Esophagus (tissue), 2 donors: ENCODE data around the gene RNASE8. TPM values are rescaled to one million over a fixed set of nuclear protein-coding genes. Genes with fewer than 3 reads are reported as not detected.
"Not testable (repeated sequence)": the region's sequence is repeated elsewhere in the genome, so short reads cannot be mapped to it uniquely, and the experiment has no call there.

ENCODE experiments used
- H3K27ac ChIP-seq, 2 donors: one replicate each; pipeline ENCODE4 v1.5.1; 2013; ENCODE audit warnings: low read depth in 2 of 2, mild to moderate bottlenecking in 2 of 2, inconsistent platforms in 1 of 2, low read length in 1 of 2, moderate library complexity in 1 of 2
- H3K27me3 ChIP-seq, 2 donors: one replicate each; pipeline ENCODE4 v1.6.1; 2013; ENCODE audit warnings: low read length in 2 of 2, control low read depth in 1 of 2, mild to moderate bottlenecking in 1 of 2; ENCODE audit not compliant: insufficient read depth in 2 of 2, control insufficient read depth in 1 of 2
- H3K36me3 ChIP-seq, 2 donors: one replicate each; pipeline ENCODE4 v1.6.1; 2013; ENCODE audit warnings: low read length in 1 of 2; ENCODE audit not compliant: control insufficient read depth in 2 of 2, insufficient read depth in 2 of 2
- H3K4me1 ChIP-seq, 2 donors: one replicate each; pipeline ENCODE4 v1.6.1; 2013; ENCODE audit warnings: low read length in 1 of 2; ENCODE audit not compliant: control insufficient read depth in 2 of 2, insufficient read depth in 2 of 2
- H3K4me3 ChIP-seq, 2 donors: one replicate each; pipeline ENCODE4 v1.5.1; 2013; ENCODE audit warnings: low read length in 2 of 2, mild to moderate bottlenecking in 2 of 2, low read depth in 1 of 2, moderate library complexity in 1 of 2
- H3K9me3 ChIP-seq, 2 donors: one replicate each; pipeline ENCODE4 v1.6.1; 2013; ENCODE audit warnings: mild to moderate bottlenecking in 2 of 2, low read depth in 1 of 2, low read length in 1 of 2, moderate library complexity in 1 of 2; ENCODE audit not compliant: control insufficient read depth in 2 of 2, insufficient read depth in 1 of 2
- WGBS, 2 donors: extraction: QIAGEN DNeasy Blood & Tissue Kit; methylation state at CpG; one replicate each; pipeline ENCODE4 v1.1.7; 2013; 5-methylcytosine and 5-hydroxymethylcytosine counted together
- polyA plus RNA-seq, 2 donors: library from polyadenylated mRNA; stranded (reverse); fragments of 200-250 nt; gene quantifications; one replicate each; pipeline ENCODE4 v1.2.3, GENCODE V29; 2013
- donor health status: healthy with polysubstance abuse.
- donor health status: Bipolar disorder and iron deficiency.

RNASE8 gene
- polyA plus RNA-seq, 2 donors, result not detected

DNA sequence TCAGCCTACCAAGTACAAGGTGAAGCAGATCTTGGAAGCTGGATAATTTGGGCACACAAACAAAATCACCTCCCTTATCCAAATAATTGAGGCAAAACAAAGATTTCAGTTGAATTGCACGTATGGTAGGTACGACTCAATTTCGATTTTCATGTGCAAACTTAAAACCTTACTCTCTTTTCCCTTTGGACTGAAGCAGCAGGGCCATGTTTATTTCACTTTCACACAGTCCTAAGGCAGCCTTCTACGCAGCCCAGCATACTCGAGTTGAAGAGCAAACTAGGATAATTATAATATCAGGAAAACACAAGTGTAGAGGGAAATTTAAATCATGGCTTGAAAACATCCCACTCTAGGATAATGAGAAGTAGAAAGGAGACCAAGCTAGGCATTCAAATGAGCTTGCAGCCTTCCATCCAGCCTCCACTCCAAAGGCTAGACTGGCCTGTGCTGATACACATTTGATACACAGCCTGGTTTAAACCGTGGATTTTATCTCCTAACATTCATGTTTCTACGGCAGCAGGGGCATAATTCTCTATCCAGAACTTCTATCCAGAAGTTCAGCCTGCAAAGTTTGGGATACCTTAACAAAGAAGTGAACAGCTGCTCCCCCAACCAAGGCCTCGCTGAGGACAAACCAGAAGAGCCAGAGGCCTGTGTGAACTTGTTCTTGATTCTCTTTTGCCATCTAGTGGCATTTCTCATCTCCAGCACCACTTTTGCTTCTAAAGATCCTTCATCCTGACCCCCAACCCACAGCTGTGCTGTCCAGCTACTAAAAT is 17.8 kb upstream of the RNASE8 start:
- Histone ChIP-seq H3K9me3 (no peaks in the 10 kb centered on the region), H3K4me1 (peaks cover 0 to 21% of the 10 kb centered on the region in 2 donors), H3K4me3 (no peak overlapping the region), H3K27ac (peak overlapping the region; percentile 80 to 83), H3K36me3 (no peaks in the 10 kb centered on the region), H3K27me3 (no peaks in the 10 kb centered on the region)
- WGBS, 2 donors, result 35 to 42% methylated on average over 8 of the region's 8 CpGs

DNA sequence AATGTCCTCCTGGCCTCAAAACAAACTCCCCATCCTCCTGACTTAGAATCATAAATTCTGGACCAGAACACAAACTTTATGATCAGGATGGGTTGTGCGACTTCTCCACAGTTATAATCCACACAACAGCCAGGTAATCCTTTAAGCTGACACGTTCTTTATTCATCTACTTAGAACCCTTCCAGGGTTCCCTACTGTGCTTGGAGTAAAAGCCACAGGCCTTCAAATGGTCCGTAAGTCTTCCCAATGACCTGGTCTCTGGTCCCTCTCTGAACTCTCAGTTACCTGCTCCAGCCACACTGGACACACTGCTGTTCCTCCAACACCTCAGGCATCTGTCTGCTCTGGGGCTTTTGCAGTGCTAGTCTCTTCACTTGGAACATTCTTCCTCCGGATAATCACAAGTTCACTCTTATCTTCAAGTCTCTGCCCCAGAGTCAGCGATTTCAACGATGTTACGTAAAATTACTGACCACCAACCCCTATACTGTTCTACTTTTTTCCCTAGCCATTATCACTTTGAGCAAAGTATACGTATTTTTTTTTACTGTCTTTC is 17.2 kb upstream of the RNASE8 start:
- H3K4me3 ChIP-seq, result no peak overlapping the region
- H3K27me3 ChIP-seq, result no peaks in the 10 kb centered on the region
- H3K36me3 ChIP-seq, result no peaks in the 10 kb centered on the region
- peaks cover 0 to 21% of the 10 kb centered on the region in 2 donors for H3K4me1 ChIP-seq
- H3K27ac ChIP-seq, result peak overlapping the region in 1 of 2 donors; percentile 13
- WGBS, 2 donors, result 64 to 70% methylated on average over 8 of the region's 8 CpGs
- H3K9me3 ChIP-seq, result no peaks in the 10 kb centered on the region

DNA sequence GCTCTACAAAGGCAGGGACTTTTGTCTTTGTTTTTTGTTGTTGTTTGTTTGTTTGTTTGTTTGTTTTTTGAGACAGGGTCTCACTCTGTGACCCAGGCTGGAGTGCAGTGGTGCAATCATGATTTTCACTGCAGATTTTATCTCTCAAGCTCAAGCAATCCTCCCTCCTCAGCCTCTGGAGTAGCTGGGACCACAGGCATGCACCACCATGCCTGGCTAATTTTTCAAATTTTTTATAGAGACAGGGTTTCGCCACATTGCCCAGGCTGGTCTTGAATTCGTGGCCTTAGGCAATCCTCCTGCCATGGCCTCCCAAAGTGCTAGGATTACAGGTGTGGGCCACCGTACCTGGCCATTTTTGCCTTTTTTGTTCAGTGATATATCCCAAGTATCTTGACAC is 16.7 kb upstream of the RNASE8 start:
- H3K4me3 ChIP-seq, H3K36me3 ChIP-seq, H3K27me3 ChIP-seq, H3K9me3 ChIP-seq, H3K27ac ChIP-seq: not testable (repeated sequence)
- 71 to 75% methylated on average over 3 of the region's 3 CpGs for WGBS, 2 donors
- H3K4me1 ChIP-seq, result peaks cover 0 to 21% of the 10 kb centered on the region in 2 donors

DNA sequence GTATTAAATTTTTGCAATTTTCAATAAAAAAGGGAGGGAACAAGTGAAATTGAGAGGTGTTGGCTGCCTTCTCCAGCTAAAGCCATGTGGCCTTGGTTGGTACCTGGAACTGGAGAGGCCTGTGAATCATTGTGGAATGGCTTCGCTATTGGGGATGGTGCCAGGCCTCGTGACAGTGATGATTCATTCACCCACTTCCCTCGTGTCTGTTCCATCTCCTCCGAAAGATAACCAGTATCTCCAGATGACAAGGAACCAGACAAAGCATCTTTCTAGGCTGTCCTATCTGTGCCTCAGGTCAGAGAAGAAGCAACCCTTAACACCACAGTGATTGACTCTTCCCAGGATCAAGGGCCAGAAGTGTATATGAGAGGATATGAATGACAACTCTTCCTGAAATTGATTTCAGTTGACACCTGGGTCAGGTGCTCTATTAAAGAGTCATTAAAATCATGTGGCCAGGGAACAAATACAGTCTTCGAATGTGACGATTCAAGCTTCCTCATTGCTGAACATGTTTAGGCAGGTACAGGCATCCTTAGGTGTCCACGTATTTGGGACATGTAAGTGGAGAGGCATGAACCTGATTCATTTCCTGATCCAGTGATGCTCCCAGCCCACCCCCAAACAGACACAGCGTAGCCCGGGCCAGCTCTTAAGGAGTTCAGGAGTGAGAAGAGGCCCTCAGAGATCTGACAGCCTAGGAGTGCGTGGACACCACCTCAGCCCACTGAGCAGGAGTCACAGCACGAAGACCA is 15.8 kb upstream of the RNASE8 start, which contains the start of gene RNASE7:
Gene RNASE7, plus strand, starts transcription at position 687 of the 758 bp plus-strand sequence. CDS start 631 bp downstream, outside the sequence.
- 54 to 65% methylated on average over 11 of the region's 11 CpGs for WGBS, 2 donors
- Histone ChIP-seq H3K27ac (peak within 1 kb of the TSS; percentile 32 to 75), H3K4me1 (peaks cover 0 to 18% of the 10 kb centered on the region in 2 donors), H3K27me3 (no peaks in the 10 kb centered on the region), H3K36me3 (no peaks in the 10 kb centered on the region), H3K9me3 (no peaks in the 10 kb centered on the region), H3K4me3 (peak within 1 kb of the TSS; percentile 24 to 32)

DNA sequence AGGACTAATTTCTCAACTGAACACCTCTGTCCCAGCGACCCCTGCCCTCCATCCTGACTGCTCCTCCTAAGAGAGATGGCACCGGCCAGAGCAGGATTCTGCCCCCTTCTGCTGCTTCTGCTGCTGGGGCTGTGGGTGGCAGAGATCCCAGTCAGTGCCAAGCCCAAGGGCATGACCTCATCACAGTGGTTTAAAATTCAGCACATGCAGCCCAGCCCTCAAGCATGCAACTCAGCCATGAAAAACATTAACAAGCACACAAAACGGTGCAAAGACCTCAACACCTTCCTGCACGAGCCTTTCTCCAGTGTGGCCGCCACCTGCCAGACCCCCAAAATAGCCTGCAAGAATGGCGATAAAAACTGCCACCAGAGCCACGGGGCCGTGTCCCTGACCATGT is 14.7 kb upstream of the RNASE8 start:
- Histone ChIP-seq H3K9me3 (no peaks in the 10 kb centered on the region), H3K4me1 (peaks cover 0 to 18% of the 10 kb centered on the region in 2 donors), H3K4me3 (peak overlapping the region; percentile 5 to 24), H3K27me3 (no peaks in the 10 kb centered on the region), H3K36me3 (no peaks in the 10 kb centered on the region), H3K27ac (peak overlapping the region in 1 of 2 donors; percentile 61)
- 56 to 57% methylated on average over 8 of the region's 8 CpGs for WGBS, 2 donors

DNA sequence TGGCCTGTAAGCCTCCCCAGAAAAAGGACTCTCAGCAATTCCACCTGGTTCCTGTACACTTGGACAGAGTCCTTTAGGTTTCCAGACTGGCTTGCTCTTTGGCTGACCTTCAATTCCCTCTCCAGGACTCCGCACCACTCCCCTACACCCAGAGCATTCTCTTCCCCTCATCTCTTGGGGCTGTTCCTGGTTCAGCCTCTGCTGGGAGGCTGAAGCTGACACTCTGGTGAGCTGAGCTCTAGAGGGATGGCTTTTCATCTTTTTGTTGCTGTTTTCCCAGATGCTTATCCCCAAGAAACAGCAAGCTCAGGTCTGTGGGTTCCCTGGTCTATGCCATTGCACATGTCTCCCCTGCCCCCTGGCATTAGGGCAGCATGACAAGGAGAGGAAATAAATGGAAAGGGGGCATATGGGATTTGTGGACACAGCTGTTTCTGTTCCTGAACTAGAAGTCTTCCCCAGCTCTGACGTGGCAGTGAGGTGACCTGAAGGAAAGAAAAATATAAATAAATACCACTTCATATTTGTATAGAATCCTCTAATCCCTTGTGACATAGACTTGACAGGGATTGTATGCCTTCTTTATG is 14.1 kb upstream of the RNASE8 start:
- WGBS, 2 donors, result 44 to 48% methylated on average over 2 of the region's 2 CpGs
- no peaks in the 10 kb centered on the region for H3K27me3 ChIP-seq
- no peaks in the 10 kb centered on the region for H3K9me3 ChIP-seq
- no peaks in the 10 kb centered on the region for H3K36me3 ChIP-seq
- H3K4me1 ChIP-seq, result peaks cover 0 to 18% of the 10 kb centered on the region in 2 donors
- H3K4me3 ChIP-seq, result peak overlapping the region; percentile 17 to 24
- peak overlapping the region in 1 of 2 donors; percentile 69 for H3K27ac ChIP-seq

DNA sequence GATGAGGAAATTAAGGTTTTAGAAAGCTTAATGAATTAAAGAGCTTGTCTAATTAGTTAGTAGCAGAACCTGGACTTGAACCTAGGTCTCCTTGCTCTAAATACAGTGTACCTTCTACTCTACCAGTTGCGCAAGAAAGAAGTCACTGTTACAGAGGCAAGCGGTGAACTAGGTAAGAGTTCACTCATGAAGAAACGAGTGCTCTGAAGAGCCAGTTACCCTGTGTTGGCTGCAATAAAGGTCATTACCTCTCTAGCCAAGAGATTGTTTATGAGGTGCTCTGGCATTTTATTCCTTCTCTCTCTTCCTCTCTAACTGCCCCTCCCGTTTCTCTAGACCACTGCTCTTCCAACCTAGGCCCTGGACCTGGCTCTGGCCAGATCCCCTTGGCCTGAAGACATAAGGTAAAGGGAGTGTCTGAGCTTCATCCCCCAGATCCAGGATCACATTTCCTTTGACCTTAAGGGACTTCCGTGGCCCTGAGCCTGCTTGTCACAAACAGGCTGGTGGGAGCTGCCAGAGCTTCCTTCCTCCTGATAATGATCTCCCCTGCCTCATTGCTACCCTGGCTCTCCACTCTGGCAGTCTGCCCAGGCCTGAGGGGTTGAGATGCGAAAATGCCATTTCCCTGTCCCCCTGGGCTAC is 13.5 kb upstream of the RNASE8 start:
- Histone ChIP-seq H3K27me3 (no peaks in the 10 kb centered on the region), H3K36me3 (no peaks in the 10 kb centered on the region), H3K4me1 (peaks cover 0 to 16% of the 10 kb centered on the region in 2 donors), H3K4me3 (no peak overlapping the region), H3K9me3 (no peaks in the 10 kb centered on the region), H3K27ac (no peak overlapping the region)
- 46 to 56% methylated on average over 6 of the region's 6 CpGs for WGBS, 2 donors

DNA sequence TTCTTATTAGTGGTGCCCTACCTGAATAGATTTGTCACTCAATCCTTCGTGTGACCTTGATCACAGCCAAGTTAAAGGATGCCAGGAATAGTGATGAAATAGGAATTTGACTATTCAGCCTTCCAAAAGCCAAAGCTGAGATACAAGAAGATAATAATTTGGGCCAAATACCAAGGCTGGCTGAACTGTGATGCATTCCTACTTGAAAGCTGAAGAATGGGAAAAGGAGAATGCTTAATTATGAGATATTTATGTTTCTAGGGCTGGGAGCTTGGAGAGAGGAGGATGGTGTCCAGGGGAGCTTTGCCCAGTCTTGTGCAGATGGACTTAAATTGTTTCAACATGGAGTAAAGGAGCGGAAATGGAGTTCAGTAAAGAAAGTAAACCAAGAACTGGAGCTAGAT is 10.2 kb upstream of the RNASE8 start:
- no peaks in the 10 kb centered on the region for H3K36me3 ChIP-seq
- no peak overlapping the region for H3K27ac ChIP-seq
- H3K4me1 ChIP-seq, result peaks cover 0 to 11% of the 10 kb centered on the region in 2 donors
- H3K4me3 ChIP-seq, result no peak overlapping the region
- 41 to 55% methylated on average over 2 of the region's 2 CpGs for WGBS, 2 donors
- H3K27me3 ChIP-seq, result no peaks in the 10 kb centered on the region
- no peaks in the 10 kb centered on the region for H3K9me3 ChIP-seq

DNA sequence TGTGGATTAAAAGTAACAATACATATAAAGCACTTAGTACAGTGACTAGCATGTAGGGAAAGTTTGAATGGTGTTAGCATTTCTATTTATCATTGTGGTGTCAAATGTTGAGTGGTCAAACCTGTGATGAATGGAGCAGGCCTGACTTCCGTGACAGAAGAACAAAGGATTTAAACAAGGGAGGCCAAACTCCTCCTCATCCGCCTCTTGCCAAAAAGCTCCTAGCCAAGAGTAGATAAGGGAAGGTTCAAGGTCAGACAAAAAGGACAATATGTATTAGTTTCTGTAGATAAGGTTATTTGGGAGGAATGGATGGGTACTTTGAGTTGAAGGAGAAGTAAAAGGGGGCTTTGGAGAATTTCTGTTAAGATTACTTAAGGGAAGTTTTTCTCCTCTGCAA is 9.0 kb upstream of the RNASE8 start:
- WGBS, 2 donors, result 58 to 74% methylated on average over 2 of the region's 2 CpGs
- H3K36me3 ChIP-seq, result no peaks in the 10 kb centered on the region
- H3K9me3 ChIP-seq, result no peaks in the 10 kb centered on the region
- H3K27me3 ChIP-seq, result no peaks in the 10 kb centered on the region
- no peak overlapping the region for H3K27ac ChIP-seq
- H3K4me3 ChIP-seq, result no peak overlapping the region
- no peaks in the 10 kb centered on the region for H3K4me1 ChIP-seq
